WTC11 (cell line): ENCODE data around the gene CAV3.

Source experiments
- ATF2 ChIP-seq: sonication (generic); formaldehyde crosslinking; IDR thresholded peaks from 2 replicates; pipeline ENCODE4 v1.8.1; 2022; ENCODE audit warnings: low read depth, missing genetic modification reagents, borderline replicate concordance
- CTCF ChIP-seq: fragments of 200-600 bp; IDR thresholded peaks from 2 replicates; pipeline ENCODE4 v1.8.0; 2022; ENCODE audit warnings: antibody characterized with exemption
- EMX1 ChIP-seq: fragments of 250-450 bp; sonication (Bioruptor Pico); IDR thresholded peaks from 2 replicates; pipeline ENCODE4 v1.8.0; 2021; ENCODE audit warnings: mild to moderate bottlenecking
- ETV6 ChIP-seq: sonication (generic); formaldehyde crosslinking; IDR thresholded peaks from 2 replicates; pipeline ENCODE4 v1.8.1; 2022; ENCODE audit warnings: mild to moderate bottlenecking, missing genetic modification reagents
- FOXJ3 ChIP-seq: sonication (generic); formaldehyde crosslinking; IDR thresholded peaks from 2 replicates; pipeline ENCODE4 v1.9.0; 2021; ENCODE audit warnings: missing genetic modification reagents, mild to moderate bottlenecking, borderline replicate concordance
- GABPB1 ChIP-seq: sonication (generic); formaldehyde crosslinking; IDR thresholded peaks from 2 replicates; pipeline ENCODE4 v1.8.1; 2023; ENCODE audit warnings: mild to moderate bottlenecking, missing genetic modification reagents
- GTF2I ChIP-seq: fragments of 250-450 bp; sonication (Bioruptor Pico); conservative IDR thresholded peaks from 2 replicates; pipeline ENCODE4 v1.4.0; 2021; ENCODE audit warnings: mild to moderate bottlenecking
- JUN ChIP-seq: sonication (generic); formaldehyde crosslinking; IDR thresholded peaks from 2 replicates; pipeline ENCODE4 v1.8.0; 2023; ENCODE audit warnings: mild to moderate bottlenecking, missing genetic modification reagents
- MAX ChIP-seq: sonication (generic); formaldehyde crosslinking; IDR thresholded peaks from 2 replicates; pipeline ENCODE4 v1.8.0; 2022; ENCODE audit warnings: mild to moderate bottlenecking, missing genetic modification reagents
- TCF7 ChIP-seq: sonication (generic); formaldehyde crosslinking; IDR thresholded peaks from 2 replicates; pipeline ENCODE4 v1.8.0; 2022; ENCODE audit warnings: mild to moderate bottlenecking, low read depth, missing genetic modification reagents, moderate library complexity
- ZNF138 ChIP-seq: sonication (generic); formaldehyde crosslinking; conservative IDR thresholded peaks from 2 replicates; pipeline ENCODE4 v1.8.1; 2022; ENCODE audit warnings: mild to moderate bottlenecking, moderate library complexity, missing genetic modification reagents
- ZNF263 ChIP-seq: sonication (generic); formaldehyde crosslinking; IDR thresholded peaks from 2 replicates; pipeline ENCODE4 v1.8.1; 2022; ENCODE audit warnings: low read depth, mild to moderate bottlenecking, moderate library complexity, missing genetic modification reagents

GRCh38 chr3:8765528-8765927, 31.9 kb downstream of the CAV3 start:
- TF ChIP-seq CTCF, result no peak
- no peak for TF ChIP-seq ETV6 (CRISPR knock-in tag)
- TF ChIP-seq FOXJ3 (CRISPR knock-in tag), result no peak
- TF ChIP-seq GTF2I, result no peak
- no peak for TF ChIP-seq GABPB1
- no peak for TF ChIP-seq ZNF263 (CRISPR knock-in tag)
- TF ChIP-seq MAX (CRISPR knock-in tag), result no peak
- no peak for TF ChIP-seq JUN (CRISPR knock-in tag)
- no peak for TF ChIP-seq ATF2 (CRISPR knock-in tag)
- TF ChIP-seq TCF7, result no peak
- TF ChIP-seq ZNF138 (CRISPR knock-in tag), result no peak
- no peak for TF ChIP-seq EMX1
